GM12878 (cell line): ENCODE results near the gene TRPV5.
A peak's percentile ranks its signal among the peaks of the same experiment; 100 is the strongest.

ENCODE experiments used
- CTCF ChIP-seq, 3 experiments: IDR thresholded peaks in 2 of 3; conservative IDR thresholded peaks in 1 of 3; 2 replicates each; pipeline ENCODE4 v1.5.1; 2011; ENCODE audit warnings: low read depth in 3 of 3, low read length in 3 of 3, mild to moderate bottlenecking in 3 of 3, control low read depth in 2 of 3, moderate library complexity in 2 of 3, inconsistent platforms in 1 of 3, mixed read lengths in 1 of 3; ENCODE audit not compliant: control insufficient read depth in 2 of 3, insufficient read depth in 1 of 3; ENCODE audit errors: extremely low read depth in 1 of 3
- ESRRA ChIP-seq: IDR thresholded peaks from 2 replicates; pipeline ENCODE4 v1.6.1; 2012; ENCODE audit warnings: mild to moderate bottlenecking, low read length, improper control_type of control experiment
- NRF1 ChIP-seq: conservative IDR thresholded peaks from 2 replicates; pipeline ENCODE4 v1.6.1; 2011; ENCODE audit warnings: mild to moderate bottlenecking, low read depth, low read length, improper control_type of control experiment
- SMAD1 ChIP-seq: fragments of 450-650 bp; IDR thresholded peaks from 2 replicates; pipeline ENCODE4 v1.6.1; 2018; ENCODE audit warnings: mild to moderate bottlenecking, low read depth; ENCODE audit not compliant: partially characterized antibody
- TAF1 ChIP-seq: IDR thresholded peaks from 2 replicates; pipeline ENCODE4 v1.6.1; 2011; ENCODE audit warnings: mild to moderate bottlenecking, low read depth, low read length, borderline replicate concordance
- TARDBP ChIP-seq: IDR thresholded peaks from 2 replicates; pipeline ENCODE4 v1.6.1; 2016; ENCODE audit warnings: borderline replicate concordance
- ZNF384 ChIP-seq: IDR thresholded peaks from 2 replicates; pipeline ENCODE4 v1.6.1; 2012; ENCODE audit warnings: low read depth, mild to moderate bottlenecking, low read length, improper control_type of control experiment, borderline replicate concordance
- TF ChIP-seq, protein P1 (sequence below): IDR thresholded peaks from 2 replicates; pipeline ENCODE4 v1.6.1; 2012; ENCODE audit warnings: low read length, inconsistent platforms
- TF ChIP-seq, protein P2 (sequence below): IDR thresholded peaks from 2 replicates; pipeline ENCODE4 v1.6.1; 2012; ENCODE audit warnings: mild to moderate bottlenecking, low read depth, low read length

DNA sequence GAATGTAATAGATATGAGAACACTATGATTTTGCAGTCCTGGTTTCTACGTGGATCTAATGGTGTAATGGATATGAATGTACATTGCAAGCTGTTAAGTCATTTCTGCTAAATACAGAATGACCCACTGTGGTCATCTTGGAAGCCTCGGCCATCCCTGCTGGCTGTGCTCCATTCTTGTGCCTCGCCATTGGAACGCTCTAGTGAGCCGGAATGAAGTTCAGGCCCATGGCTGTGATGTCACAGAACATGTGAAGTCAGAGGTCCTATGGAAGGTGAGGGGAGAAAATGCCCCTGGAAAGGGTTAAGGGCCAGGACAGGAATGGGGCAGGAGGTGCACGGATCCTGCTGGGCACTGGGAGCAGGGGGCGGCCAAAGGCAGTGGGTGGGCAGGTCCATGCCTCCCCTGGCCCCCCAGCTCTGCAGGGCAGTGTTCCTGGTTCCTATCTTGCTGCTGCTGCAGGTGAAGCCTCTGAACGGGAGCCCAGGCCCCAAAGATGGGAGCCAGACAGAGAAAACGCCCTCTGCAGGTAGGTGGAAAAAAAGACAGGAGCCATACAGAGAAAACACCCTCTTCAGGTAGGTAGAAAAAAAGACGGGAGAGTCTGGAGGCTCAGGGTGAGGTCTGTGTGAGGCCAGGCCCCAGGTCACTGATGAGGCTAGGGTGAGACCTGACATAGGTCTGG is 5.8 kb upstream of the TRPV5 start, which contains the start of gene LLCFC1:
- peak; percentile 25 to 37 (median 26); a peak in 4 of 6 replicates for TF ChIP-seq CTCF (IDR thresholded peaks at IDR 0.05 in 2 of 3, conservative IDR thresholded peaks at IDR 0.05 in 1 of 3; ENCODE audit: control insufficient read depth in 2 of 3, extremely low read depth in 1 of 3, insufficient read depth in 1 of 3, low read depth in 3 of 3, low read length in 3 of 3)
- no peak for TF ChIP-seq SMAD1
- TF ChIP-seq ESRRA, result no peak
- TF ChIP-seq NRF1, result no peak
- TF ChIP-seq TARDBP, result no peak
- TF ChIP-seq TAF1, result no peak
- TF ChIP-seq ZNF384, result no peak
- TF ChIP-seq, protein P1, sequence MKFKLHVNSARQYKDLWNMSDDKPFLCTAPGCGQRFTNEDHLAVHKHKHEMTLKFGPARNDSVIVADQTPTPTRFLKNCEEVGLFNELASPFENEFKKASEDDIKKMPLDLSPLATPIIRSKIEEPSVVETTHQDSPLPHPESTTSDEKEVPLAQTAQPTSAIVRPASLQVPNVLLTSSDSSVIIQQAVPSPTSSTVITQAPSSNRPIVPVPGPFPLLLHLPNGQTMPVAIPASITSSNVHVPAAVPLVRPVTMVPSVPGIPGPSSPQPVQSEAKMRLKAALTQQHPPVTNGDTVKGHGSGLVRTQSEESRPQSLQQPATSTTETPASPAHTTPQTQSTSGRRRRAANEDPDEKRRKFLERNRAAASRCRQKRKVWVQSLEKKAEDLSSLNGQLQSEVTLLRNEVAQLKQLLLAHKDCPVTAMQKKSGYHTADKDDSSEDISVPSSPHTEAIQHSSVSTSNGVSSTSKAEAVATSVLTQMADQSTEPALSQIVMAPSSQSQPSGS, result no peak
- TF ChIP-seq, protein P2, sequence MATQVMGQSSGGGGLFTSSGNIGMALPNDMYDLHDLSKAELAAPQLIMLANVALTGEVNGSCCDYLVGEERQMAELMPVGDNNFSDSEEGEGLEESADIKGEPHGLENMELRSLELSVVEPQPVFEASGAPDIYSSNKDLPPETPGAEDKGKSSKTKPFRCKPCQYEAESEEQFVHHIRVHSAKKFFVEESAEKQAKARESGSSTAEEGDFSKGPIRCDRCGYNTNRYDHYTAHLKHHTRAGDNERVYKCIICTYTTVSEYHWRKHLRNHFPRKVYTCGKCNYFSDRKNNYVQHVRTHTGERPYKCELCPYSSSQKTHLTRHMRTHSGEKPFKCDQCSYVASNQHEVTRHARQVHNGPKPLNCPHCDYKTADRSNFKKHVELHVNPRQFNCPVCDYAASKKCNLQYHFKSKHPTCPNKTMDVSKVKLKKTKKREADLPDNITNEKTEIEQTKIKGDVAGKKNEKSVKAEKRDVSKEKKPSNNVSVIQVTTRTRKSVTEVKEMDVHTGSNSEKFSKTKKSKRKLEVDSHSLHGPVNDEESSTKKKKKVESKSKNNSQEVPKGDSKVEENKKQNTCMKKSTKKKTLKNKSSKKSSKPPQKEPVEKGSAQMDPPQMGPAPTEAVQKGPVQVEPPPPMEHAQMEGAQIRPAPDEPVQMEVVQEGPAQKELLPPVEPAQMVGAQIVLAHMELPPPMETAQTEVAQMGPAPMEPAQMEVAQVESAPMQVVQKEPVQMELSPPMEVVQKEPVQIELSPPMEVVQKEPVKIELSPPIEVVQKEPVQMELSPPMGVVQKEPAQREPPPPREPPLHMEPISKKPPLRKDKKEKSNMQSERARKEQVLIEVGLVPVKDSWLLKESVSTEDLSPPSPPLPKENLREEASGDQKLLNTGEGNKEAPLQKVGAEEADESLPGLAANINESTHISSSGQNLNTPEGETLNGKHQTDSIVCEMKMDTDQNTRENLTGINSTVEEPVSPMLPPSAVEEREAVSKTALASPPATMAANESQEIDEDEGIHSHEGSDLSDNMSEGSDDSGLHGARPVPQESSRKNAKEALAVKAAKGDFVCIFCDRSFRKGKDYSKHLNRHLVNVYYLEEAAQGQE, result no peak
